ENCODE data around the gene ICOS. TPM values are rescaled to one million over a fixed set of nuclear protein-coding genes. Genes with fewer than 3 reads are reported as not detected.
"Not testable (repeated sequence)": the region's sequence is repeated elsewhere in the genome, so short reads cannot be mapped to it uniquely, and the experiment has no call there.

The ICOS gene
- polyA plus RNA-seq, 1 experiment, result not detected

DNA sequence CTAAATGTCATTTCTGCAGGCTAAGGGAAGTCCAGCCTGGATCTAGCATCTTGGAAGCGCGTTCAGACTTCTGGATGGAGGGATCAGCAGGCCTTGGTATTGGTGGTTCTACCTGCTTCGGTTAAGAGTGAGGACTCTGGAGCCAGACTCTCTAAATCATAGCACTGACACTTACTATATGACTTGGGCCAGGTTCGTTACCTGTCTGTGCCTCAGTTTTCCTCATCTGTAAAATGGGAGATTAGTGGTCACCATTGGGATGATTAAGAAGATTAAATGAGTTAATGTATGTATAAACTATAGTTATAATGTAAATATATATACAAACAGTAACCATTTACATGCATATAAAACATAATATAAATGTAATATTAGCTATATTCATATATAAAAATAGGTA is 995 bp upstream of the ICOS start:
- POLR2A ChIA-PET, result no interaction called here
- H3K27me3 ChIP-seq (ENCODE audit: control insufficient read depth, insufficient read depth, low read length), result no peaks in the 10 kb centered on the region; the same call in 1 of the 2 replicates
- H3K36me3 ChIP-seq (ENCODE audit: control insufficient read depth, insufficient read depth, low read length), result no peaks in the 10 kb centered on the region
- no peak for DNase-seq (ENCODE audit: low read depth)
- no peak for TF ChIP-seq CTCF (IDR thresholded peaks at IDR 0.05; ENCODE audit: insufficient read depth, low read depth, low read length)
- H3K4me3 ChIP-seq (ENCODE audit: low read depth, low read length), result no peak overlapping the region
- CTCF ChIA-PET, result no interaction called here

DNA sequence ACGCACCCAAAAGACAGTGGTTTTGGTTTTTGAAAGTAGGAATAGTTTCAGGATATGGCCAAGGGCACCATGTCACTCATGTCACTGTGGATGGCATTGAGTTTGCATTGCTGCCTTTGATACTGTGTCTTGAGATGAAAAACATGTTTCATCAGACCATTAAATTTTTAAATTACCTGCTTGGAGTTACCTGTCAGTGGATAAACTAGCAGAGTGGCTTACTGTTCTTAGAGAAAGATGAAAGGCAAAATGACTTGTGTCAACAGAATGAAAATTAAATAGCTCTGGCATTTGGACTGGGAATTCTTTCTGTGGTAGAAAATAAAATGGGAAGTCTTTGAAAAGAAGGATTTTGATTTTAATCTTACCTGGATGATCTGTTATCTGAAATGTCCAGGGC is 386 bp downstream of the ICOS start:
- TF ChIP-seq CTCF (IDR thresholded peaks at IDR 0.05; ENCODE audit: insufficient read depth, low read depth, low read length), result no peak
- no peak for DNase-seq (ENCODE audit: low read depth)
- ChIA-PET POLR2A (no interaction called here), CTCF (no interaction called here)
- Histone ChIP-seq H3K27me3 (ENCODE audit: control insufficient read depth, insufficient read depth, low read length) (no peaks in the 10 kb centered on the region; the same call in 1 of the 2 replicates), H3K4me3 (ENCODE audit: low read depth, low read length) (no peak overlapping the region), H3K36me3 (ENCODE audit: control insufficient read depth, insufficient read depth, low read length) (no peaks in the 10 kb centered on the region)

DNA sequence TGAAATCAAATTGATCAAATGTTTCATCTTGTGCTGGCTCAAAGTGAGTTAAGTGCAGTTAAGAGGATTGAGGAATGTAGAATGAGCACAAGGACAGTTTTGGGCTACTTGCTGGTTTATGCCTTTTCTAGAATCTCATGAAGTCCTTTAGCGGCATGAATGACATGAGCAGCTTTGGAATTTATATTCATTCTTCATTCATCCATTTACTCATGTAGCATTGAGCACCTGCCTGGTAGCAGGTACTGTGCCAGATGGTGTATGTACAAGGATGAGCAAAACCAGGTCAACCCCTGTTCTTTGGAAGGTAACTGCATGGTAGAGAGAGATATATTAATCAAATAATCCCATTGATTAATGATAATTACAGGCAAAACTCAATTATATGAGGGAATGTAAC is 1.2 kb downstream of the ICOS start:
- Histone ChIP-seq H3K4me3 (ENCODE audit: low read depth, low read length) (no peak overlapping the region), H3K36me3 (ENCODE audit: control insufficient read depth, insufficient read depth, low read length) (no peaks in the 10 kb centered on the region), H3K27me3 (ENCODE audit: control insufficient read depth, insufficient read depth, low read length) (no peaks in the 10 kb centered on the region; the same call in 1 of the 2 replicates)
- DNase-seq (ENCODE audit: low read depth), result no peak
- no peak for TF ChIP-seq CTCF (IDR thresholded peaks at IDR 0.05; ENCODE audit: insufficient read depth, low read depth, low read length)
- ChIA-PET CTCF (no interaction called here), POLR2A (no interaction called here)

- no peak for TF ChIP-seq CTCF (IDR thresholded peaks at IDR 0.05; ENCODE audit: insufficient read depth, low read depth, low read length)
- Histone ChIP-seq H3K27me3 (ENCODE audit: control insufficient read depth, insufficient read depth, low read length) (no peaks in the 10 kb centered on the region; the same call in 1 of the 2 replicates), H3K4me3 (ENCODE audit: low read depth, low read length) (no peak overlapping the region), H3K36me3 (ENCODE audit: control insufficient read depth, insufficient read depth, low read length) (no peaks in the 10 kb centered on the region)
- no peak for DNase-seq (ENCODE audit: low read depth)
- ChIA-PET CTCF (interaction anchor here (0.6 kb wide), 1 partner anchor 30 kb away, joined by 3 read pairs; no protein-coding TSS in a partner anchor), POLR2A (no interaction called here)
Measured at GRCh38 chr2:203940039-203940438, 3.5 kb downstream of the ICOS start.

DNA sequence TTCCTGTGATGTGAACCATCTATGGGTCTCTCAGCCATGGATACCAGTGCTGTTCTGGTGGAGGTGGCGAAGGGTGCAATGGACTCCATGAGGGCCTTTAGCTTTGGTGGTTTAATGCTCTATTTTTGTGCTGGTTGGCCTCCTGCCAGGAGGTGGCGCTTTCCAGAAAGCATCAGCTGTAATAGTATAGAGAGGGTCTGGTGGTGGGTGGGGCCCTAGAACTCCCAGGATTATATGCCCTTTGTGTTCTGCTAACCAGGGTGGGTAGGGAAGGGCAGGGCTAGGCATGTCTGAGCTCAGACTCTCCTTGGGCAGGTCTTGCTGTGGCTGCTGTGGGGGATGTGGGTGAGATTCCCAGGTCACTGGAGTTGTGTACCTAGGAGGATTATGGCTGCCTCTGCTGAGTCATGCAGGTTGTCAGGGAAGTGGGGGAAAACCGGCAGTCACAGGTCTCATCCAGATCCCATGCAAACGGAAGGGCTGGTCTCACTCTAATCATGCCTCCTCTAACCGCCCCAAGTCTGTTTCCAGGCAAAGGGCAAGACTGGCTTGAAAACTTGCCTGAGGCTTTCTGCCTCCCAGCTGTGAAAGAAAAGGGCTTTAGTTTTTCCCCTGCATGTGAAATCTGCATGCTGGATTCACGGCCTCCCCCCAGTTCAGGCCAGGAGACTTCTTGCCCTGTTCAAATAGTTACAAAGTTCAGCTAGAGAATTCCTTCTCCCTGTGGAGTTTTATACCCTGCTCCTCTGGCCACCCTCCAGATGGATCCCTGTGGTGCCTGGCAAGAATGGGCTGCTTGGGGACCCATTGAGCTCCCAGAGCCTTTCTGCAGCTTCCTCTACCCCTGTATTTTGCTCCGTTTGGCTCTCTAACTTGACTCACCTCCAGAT is 7.2 kb downstream of the ICOS start:
- CTCF ChIA-PET; POLR2A ChIA-PET; H3K36me3 ChIP-seq (ENCODE audit: control insufficient read depth, insufficient read depth, low read length); H3K27me3 ChIP-seq (ENCODE audit: control insufficient read depth, insufficient read depth, low read length); H3K4me3 ChIP-seq (ENCODE audit: low read depth, low read length); DNase-seq (ENCODE audit: low read depth): not testable (repeated sequence)

- TF ChIP-seq CTCF (IDR thresholded peaks at IDR 0.05; ENCODE audit: insufficient read depth, low read depth, low read length), result no peak
- Histone ChIP-seq H3K36me3 (ENCODE audit: control insufficient read depth, insufficient read depth, low read length) (no peaks in the 10 kb centered on the region), H3K27me3 (ENCODE audit: control insufficient read depth, insufficient read depth, low read length) (no peaks in the 10 kb centered on the region), H3K4me3 (ENCODE audit: low read depth, low read length) (no peak overlapping the region)
- DNase-seq (ENCODE audit: low read depth), result no peak
- ChIA-PET CTCF (no interaction called here), POLR2A (no interaction called here)
Measured at GRCh38 chr2:203948733-203949132, 12.2 kb downstream of the ICOS start.
